Measurements from ENCODE around the gene CFDP1.
"Not testable (repeated sequence)": the region's sequence is repeated elsewhere in the genome, so short reads cannot be mapped to it uniquely, and the experiment has no call there.

- TF ChIP-seq CTCF, POLR2AphosphoS5, EP300 (IDR thresholded peaks at IDR 0.05): not testable (repeated sequence)
These were observed 152.3 kb downstream of the CFDP1 start for GRCh38 chr16:75281009-75281408.

All from upper lobe of left lung (tissue), 4 donors.